Aorta (tissue), 5 donors: ENCODE measurements around the gene ANKS1B. TPM values are rescaled to one million over a fixed set of nuclear protein-coding genes. Genes with fewer than 3 reads are reported as not detected.

Experiments
- ATAC-seq: fragments of 200-7000 bp; cut with Tn5 transposase; one replicate; pipeline ENCODE4 v1.9.1; 2022; ENCODE audit warnings: moderate library complexity; ENCODE audit not compliant: low FRiP score
- DNase-seq, 2 donors: peaks; one replicate each; pipeline ENCODE4 v3.0.0-alpha.2; 2020
- H3K27ac ChIP-seq, 2 donors: one replicate each; pipeline ENCODE4 v1.5.1; 2013; ENCODE audit warnings: low read length in 2 of 2, mild to moderate bottlenecking in 2 of 2, moderate library complexity in 2 of 2, control low read depth in 1 of 2, inconsistent platforms in 1 of 2, low read depth in 1 of 2
- H3K27me3 ChIP-seq, 2 donors: one replicate each; pipeline ENCODE4 v1.6.1; 2013; ENCODE audit warnings: control low read depth in 1 of 2, low read length in 1 of 2, mild to moderate bottlenecking in 1 of 2, moderate library complexity in 1 of 2; ENCODE audit not compliant: insufficient read depth in 2 of 2, control insufficient read depth in 1 of 2
- H3K36me3 ChIP-seq, 2 donors: one replicate each; pipeline ENCODE4 v1.6.1; 2013; ENCODE audit warnings: control low read depth in 1 of 2, low read length in 1 of 2, mild to moderate bottlenecking in 1 of 2; ENCODE audit not compliant: insufficient read depth in 2 of 2, control insufficient read depth in 1 of 2
- H3K4me1 ChIP-seq, 2 donors: one replicate each; pipeline ENCODE4 v1.6.1; 2013; ENCODE audit warnings: low read length in 2 of 2, control low read depth in 1 of 2, mild to moderate bottlenecking in 1 of 2, moderate library complexity in 1 of 2; ENCODE audit not compliant: insufficient read depth in 2 of 2, control insufficient read depth in 1 of 2
- H3K4me3 ChIP-seq, 2 donors: one replicate each; pipeline ENCODE4 v1.5.1; 2013; ENCODE audit warnings: low read length in 2 of 2, control low read depth in 1 of 2, mild to moderate bottlenecking in 1 of 2
- H3K9me3 ChIP-seq: one replicate; pipeline ENCODE4 v1.6.1; 2013; ENCODE audit warnings: mild to moderate bottlenecking, low read length; ENCODE audit not compliant: control insufficient read depth
- WGBS, 2 donors: extraction: QIAGEN DNeasy Blood & Tissue Kit; methylation state at CpG; one replicate each; pipeline ENCODE4 v1.1.7; 2013; 5-methylcytosine and 5-hydroxymethylcytosine counted together
- intact Hi-C, 2 donors: fragments of 100-400 bp; cut with DNase I; formaldehyde crosslinking; loops; one replicate each; pipeline versions ENCODE4 v1.14.2 to v1.15.0; 2022
- polyA plus RNA-seq, 2 donors: library from polyadenylated mRNA; stranded (reverse); fragments of 200-250 nt; gene quantifications; one replicate each; pipeline ENCODE4 v1.2.3, GENCODE V29; 2013
- total RNA-seq, 2 donors: library from RNA; stranded (reverse); fragmentation: NEBNext Ultra II Directional; extraction: Animal tissue kit (Norgen Biotek cat#: 25700); gene quantifications; one replicate each; pipeline ENCODE4 v1.2.1, GENCODE V29; 2021
- donor health status: healthy with polysubstance abuse.
- donor health status: Bipolar disorder and iron deficiency.
- donor health status: DM: no; HTN: no; CAD: no.
- donor health status: DM: no; HTN: no; CAD: no.
- donor health status: DM: yes; HTN: yes; CAD: no.

ANKS1B gene
- total and polyA plus RNA-seq, 4 donors, result 3.0 to 37.0 (median 17.8) TPM

GRCh38 chr12:99200711-99201384 is 783.9 kb downstream of the ANKS1B start:
- H3K4me1 ChIP-seq, result peaks cover 0 to 4% of the 10 kb centered on the region in 2 donors
- H3K27ac ChIP-seq, result no peak overlapping the region
- no peak for ATAC-seq
- no peak overlapping the region for H3K4me3 ChIP-seq
- no peaks in the 10 kb centered on the region for H3K27me3 ChIP-seq
- DNase-seq, result no peak
- intact Hi-C loops, result no loop called here
- H3K9me3 ChIP-seq, result no peaks in the 10 kb centered on the region
- 0 to 56% methylated on average over 1 of the region's 1 CpG for WGBS, 2 donors
- H3K36me3 ChIP-seq, result peaks cover 0 to 3% of the 10 kb centered on the region in 2 donors

- intact Hi-C loops, result no loop called here
- WGBS, 2 donors, result 47 to 97% methylated on average over 1 of the region's 1 CpG
Measured at GRCh38 chr12:99195474-99195873, 789.3 kb downstream of the ANKS1B start.

GRCh38 chr12:99192489-99192888 is 792.2 kb downstream of the ANKS1B start:
- Histone ChIP-seq H3K4me3 (no peak overlapping the region), H3K36me3 (no peaks in the 10 kb centered on the region), H3K27me3 (no peaks in the 10 kb centered on the region), H3K4me1 (no peaks in the 10 kb centered on the region), H3K9me3 (no peaks in the 10 kb centered on the region), H3K27ac (no peak overlapping the region)
- DNase-seq (no peak), ATAC-seq (no peak)
- WGBS, 2 donors, result 51 to 65% methylated on average over 3 of the region's 3 CpGs
- intact Hi-C loops, result no loop called here

More at GRCh38 chr12:99195474-99195873, 789.3 kb downstream of the ANKS1B start:
- Histone ChIP-seq H3K4me3 (no peak overlapping the region), H3K27me3 (no peaks in the 10 kb centered on the region), H3K4me1 (no peaks in the 10 kb centered on the region), H3K27ac (no peak overlapping the region), H3K9me3 (no peaks in the 10 kb centered on the region), H3K36me3 (no peaks in the 10 kb centered on the region)
- no peak for ATAC-seq
- DNase-seq, result no peak

GRCh38 chr12:99176871-99177270 is 807.9 kb downstream of the ANKS1B start:
- ATAC-seq, result no peak
- no peaks in the 10 kb centered on the region for H3K27me3 ChIP-seq
- no peaks in the 10 kb centered on the region for H3K4me1 ChIP-seq
- H3K36me3 ChIP-seq, result no peaks in the 10 kb centered on the region
- intact Hi-C loops, result no loop called here
- no peak overlapping the region for H3K27ac ChIP-seq
- no peaks in the 10 kb centered on the region for H3K9me3 ChIP-seq
- no peak overlapping the region for H3K4me3 ChIP-seq
- DNase-seq, result no peak
- 88% methylated on average over 4 of the region's 4 CpGs for WGBS, 2 donors

- ATAC-seq (no peak), DNase-seq (no peak)
- intact Hi-C loops, result no loop called here
- Histone ChIP-seq H3K9me3 (no peaks in the 10 kb centered on the region), H3K27me3 (no peaks in the 10 kb centered on the region), H3K4me3 (no peak overlapping the region), H3K4me1 (no peaks in the 10 kb centered on the region), H3K27ac (no peak overlapping the region), H3K36me3 (no peaks in the 10 kb centered on the region)
- 60 to 68% methylated on average over 5 of the region's 5 CpGs for WGBS, 2 donors
Measured at GRCh38 chr12:99170461-99170860, 814.3 kb downstream of the ANKS1B start.

GRCh38 chr12:99170037-99170436 is 814.7 kb downstream of the ANKS1B start:
- H3K36me3 ChIP-seq, result no peaks in the 10 kb centered on the region
- H3K4me1 ChIP-seq, result no peaks in the 10 kb centered on the region
- no peaks in the 10 kb centered on the region for H3K9me3 ChIP-seq
- WGBS, 2 donors, result 23 to 26% methylated on average over 2 of the region's 2 CpGs
- no peak for DNase-seq
- H3K27me3 ChIP-seq, result no peaks in the 10 kb centered on the region
- H3K27ac ChIP-seq, result no peak overlapping the region
- no peak overlapping the region for H3K4me3 ChIP-seq
- no peak for ATAC-seq
- intact Hi-C loops, result no loop called here

- DNase-seq (no peak), ATAC-seq (no peak)
- Histone ChIP-seq H3K4me1 (no peaks in the 10 kb centered on the region), H3K4me3 (no peak overlapping the region), H3K9me3 (no peaks in the 10 kb centered on the region), H3K36me3 (no peaks in the 10 kb centered on the region), H3K27me3 (no peaks in the 10 kb centered on the region), H3K27ac (no peak overlapping the region)
- WGBS, 2 donors, result 92 to 99% methylated on average over 1 of the region's 1 CpG
- intact Hi-C loops, result no loop called here
Measured at GRCh38 chr12:99157946-99158345, 826.8 kb downstream of the ANKS1B start.

GRCh38 chr12:99154983-99155336 is 829.8 kb downstream of the ANKS1B start:
- no peaks in the 10 kb centered on the region for H3K27me3 ChIP-seq
- H3K27ac ChIP-seq, result no peak overlapping the region
- H3K36me3 ChIP-seq, result no peaks in the 10 kb centered on the region
- no peaks in the 10 kb centered on the region for H3K9me3 ChIP-seq
- peak overlapping the region in 1 of 2 donors; percentile 47 for H3K4me3 ChIP-seq
- DNase-seq, result no peak
- intact Hi-C loops, result no loop called here
- H3K4me1 ChIP-seq, result no peaks in the 10 kb centered on the region
- no peak for ATAC-seq
- 8 to 11% methylated on average over 6 of the region's 6 CpGs for WGBS, 2 donors

GRCh38 chr12:99154216-99154982 is 830.3 kb downstream of the ANKS1B start:
- H3K4me3 ChIP-seq, result peak overlapping the region in 1 of 2 donors; percentile 47
- WGBS, 2 donors, result 10 to 11% methylated on average over 17 of the region's 17 CpGs
- peak; percentile 47 for ATAC-seq

More at GRCh38 chr12:99154216-99154982, 830.3 kb downstream of the ANKS1B start:
- Histone ChIP-seq H3K27me3 (no peaks in the 10 kb centered on the region), H3K36me3 (no peaks in the 10 kb centered on the region), H3K9me3 (no peaks in the 10 kb centered on the region), H3K4me1 (no peaks in the 10 kb centered on the region), H3K27ac (no peak overlapping the region)
- peak in 1 of 2 donors; percentile 46 for DNase-seq
- intact Hi-C loops, result no loop called here
